Ammon's horn (tissue), 1 donor: ENCODE data around the gene EMILIN1.
A peak's percentile ranks its signal among the peaks of the same experiment; 100 is the strongest.

Experiments used
- DNase-seq: peaks from one replicate; pipeline ENCODE4 v3.0.0-alpha.2; 2016; ENCODE audit warnings: low spot score

Gene EMILIN1

DNA sequence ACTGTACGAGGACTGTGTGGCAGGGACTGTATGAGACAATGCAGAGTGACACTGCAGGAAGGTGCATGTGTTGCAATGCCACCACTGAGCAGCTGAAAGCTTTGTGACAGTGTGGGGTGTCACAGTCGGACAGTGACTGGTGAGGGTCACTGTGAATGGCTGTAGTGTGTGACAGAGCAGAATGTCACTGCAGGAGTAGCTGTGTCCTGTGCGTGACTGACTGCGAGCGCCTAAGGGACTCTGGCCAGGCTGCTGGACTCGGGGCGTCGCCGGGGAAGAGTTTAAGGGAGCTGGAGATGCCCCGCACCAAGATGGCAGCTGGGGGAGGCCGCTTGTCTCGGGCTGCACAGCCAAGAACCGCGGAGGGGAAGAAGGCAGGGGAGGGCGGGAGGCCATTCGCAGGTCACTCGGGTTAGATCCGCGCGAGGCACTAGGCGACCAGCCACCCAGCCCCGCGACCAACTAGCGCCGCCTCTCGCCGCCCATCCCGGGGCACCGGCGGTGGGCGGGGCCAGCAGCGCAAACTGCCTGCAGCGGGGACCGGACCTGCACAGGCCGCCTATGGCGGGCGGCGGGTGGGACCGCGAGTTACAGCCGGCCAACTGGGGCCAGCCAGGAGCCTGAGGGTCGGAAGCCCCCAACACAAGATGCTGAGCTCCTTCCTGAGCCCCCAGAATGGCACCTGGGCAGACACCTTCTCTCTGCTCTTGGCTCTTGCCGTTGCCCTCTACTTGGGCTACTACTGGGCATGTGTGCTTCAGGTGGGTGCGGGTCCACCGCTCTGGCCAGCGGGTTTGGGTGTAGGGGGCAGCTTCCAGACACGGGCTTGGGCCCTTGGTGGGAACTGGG lies 45.1 kb downstream of the EMILIN1 start, which contains the start of gene ABHD1:
Gene ABHD1 (plus strand): TSS at position 514 of the 849 bp plus-strand sequence. CDS start 134 bp downstream, at position 648.
- DNase-seq, result peak; percentile 78

DNA sequence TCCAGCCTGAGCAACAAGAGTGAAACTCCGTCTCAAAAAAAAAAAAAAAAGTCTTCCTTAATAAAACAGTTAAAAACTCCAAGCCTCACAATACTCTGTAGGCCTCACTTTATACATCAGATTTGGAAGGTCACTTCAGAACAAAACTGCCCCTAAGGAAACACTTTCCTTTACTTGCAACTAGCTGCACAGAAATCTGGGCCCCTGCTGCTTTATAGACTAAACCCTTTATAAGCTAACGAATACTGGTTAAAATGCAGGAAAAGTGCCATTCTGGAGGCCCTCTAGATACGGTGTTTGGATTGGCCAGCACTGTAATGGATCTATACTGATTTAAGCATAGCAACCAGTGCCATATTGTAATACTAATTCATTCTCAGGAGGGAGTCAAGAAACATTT lies 46.7 kb downstream of the EMILIN1 start:
- DNase-seq, result no peak

DNA sequence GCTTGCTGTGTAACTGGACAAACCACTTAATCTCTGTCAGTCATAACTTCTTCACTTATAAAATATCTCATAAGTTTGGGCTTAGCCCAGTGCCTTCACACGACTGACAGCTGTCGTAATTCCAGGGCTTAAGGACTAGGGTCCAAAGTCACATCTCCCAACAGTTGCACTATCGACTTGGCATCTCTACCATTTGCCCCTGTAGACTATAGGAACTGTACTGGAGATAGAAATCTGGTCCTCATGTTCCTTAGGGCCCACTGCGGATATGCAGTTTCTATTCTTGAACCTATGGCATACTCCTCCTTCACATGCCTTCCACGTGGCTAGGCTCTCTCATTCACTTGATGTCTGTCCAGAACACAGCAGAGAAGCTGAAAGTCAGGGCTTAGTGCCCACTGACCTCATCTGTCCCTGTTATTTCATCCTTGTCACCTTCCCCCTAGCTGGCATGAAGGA lies 47.9 kb downstream of the EMILIN1 start:
- DNase-seq, result no peak

DNA sequence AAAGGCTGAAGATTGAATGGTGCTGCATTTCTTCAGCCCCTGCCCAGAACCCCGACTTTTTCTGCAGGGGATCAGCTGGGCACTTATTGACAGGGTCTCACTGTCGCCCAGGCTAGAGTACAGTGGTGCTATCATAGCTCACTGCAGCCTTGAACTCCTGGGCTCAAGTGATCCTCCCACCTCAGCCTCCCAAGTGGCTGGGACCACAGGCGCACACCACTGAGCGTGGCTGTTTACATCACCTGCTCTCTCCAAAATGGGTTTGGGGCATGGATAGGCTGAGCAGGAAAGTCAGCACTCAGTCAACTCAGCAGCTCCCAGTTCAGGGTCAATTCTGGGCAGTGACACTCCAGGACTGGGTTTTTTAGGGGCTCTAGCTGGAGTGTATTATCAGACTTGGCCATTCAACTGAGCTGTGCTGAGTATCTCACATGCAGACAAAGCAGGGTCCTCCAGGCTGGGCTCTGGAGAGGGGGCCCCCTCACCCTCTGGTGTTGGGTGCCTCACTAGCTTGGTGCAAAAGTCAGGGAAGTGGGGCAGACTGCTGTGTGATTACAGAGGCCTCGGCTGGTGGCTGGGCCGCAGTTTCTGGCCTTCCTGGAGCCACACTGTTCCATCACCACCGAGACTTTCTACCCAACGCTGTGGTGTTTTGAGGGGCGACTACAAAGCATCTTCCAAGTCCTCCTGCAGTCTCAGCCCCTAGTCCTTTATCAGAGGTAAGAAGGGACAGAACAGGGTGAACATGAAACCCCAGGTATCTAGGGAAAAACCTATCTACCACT lies 49.7 kb downstream of the EMILIN1 start:
- no peak for DNase-seq

DNA sequence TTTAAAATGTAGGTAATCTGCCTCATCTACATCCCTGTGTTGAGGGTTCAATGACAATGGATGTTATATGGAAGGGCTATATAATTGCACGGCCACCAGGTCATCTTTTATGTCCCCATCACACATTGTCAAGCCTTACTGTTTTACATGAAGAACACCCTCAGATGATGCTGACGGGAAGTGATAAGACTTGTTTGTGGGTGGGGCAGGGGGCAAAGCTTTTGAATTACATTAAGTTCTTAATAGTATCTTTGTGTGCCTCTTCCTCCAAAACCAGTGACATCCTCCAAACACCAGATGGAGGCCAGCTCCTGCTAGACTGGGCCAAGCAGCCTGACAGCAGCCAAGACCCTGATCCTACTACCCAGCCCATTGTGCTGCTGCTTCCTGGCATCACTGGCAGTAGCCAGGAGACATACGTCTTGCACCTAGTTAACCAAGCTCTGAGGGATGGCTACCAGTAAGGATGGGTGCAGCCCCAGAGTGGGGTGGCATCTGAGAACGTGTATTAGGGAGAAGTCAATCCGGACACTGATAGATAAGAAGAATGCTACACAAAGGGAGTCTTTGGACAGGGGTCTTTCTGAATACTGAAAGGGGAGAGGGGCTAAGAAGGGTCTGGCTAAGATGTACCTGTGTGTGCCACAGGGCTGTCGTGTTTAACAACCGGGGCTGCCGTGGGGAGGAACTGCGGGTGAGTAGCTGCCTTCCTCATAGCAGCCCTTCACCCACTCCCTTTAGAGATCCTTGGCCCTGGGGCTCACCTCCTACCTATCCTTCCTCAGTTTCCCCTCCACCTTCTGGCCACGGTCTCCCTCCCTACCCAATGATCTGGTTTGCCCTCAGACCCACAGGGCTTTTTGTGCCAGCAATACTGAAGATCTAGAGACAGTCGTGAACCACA lies 50.5 kb downstream of the EMILIN1 start:
- no peak for DNase-seq

DNA sequence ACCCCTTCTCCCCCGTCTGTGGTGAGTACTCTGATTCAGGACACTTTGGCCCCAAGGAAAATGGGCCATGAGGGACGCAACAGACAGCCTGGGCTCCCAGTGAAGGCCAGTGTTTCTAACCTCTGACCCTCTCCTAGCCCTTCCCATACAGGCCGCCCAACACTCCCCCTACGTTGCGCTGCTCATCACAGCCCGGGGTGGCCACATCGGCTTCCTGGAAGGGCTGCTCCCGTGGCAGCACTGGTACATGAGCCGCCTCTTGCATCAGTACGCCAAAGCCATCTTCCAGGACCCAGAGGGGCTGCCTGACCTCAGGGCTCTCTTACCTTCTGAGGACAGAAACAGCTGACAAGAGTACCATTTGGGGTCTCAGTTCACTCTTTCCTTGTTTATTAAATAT lies 52.0 kb downstream of the EMILIN1 start:
- no peak for DNase-seq

DNA sequence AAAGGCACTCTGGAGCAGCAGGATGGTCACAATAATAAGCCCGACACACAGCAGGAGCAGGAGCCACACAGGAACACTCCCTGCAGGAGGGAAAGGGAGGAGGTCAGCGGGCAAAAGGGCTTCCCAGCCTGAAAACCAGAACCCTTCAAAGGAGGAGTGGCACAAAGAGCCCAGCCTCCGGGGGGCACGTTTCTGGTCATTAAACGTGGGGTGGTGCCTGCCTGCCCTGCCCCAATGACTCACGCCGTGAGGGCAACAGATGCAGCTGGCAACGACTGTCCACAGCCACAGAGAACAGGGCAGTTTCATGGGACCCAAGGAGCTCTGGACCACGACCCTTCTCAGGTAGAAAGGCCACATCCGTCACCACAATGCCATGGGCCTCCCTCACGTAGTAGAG lies 53.0 kb downstream of the EMILIN1 start:
- no peak for DNase-seq

DNA sequence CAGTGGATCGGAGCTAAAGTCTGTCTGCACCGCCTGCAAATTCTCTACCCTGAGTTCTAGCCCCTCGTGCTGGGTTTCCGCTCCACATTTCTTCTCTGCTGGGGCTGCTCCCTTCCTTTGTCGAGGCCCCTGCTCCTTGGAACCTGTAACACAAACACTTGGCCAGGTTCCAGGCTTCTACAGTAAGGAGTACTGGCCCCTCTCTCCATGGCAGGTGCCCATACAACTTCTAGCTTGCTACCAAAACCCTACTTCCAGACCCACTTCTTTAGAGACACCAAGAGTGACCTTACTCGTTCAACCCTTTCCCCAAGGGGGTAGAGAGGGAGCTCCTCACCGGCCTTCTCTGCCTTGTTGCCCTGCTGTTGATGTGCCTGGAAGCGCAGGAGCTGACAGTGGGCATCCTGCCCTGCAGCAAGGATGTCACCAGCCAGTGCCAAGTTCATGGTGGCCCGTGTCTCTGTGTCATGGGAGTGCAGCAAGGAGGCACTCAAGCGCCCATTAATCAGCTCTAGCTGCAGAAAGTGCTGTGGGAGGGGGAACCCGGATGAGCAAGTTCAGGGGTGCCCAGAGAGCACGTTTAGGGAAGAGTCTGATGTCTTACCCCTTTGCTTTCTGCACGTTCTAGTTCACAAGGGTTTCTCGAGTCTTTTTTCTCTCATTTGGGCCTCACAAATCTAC lies 54.9 kb downstream of the EMILIN1 start:
- DNase-seq, result no peak

DNA sequence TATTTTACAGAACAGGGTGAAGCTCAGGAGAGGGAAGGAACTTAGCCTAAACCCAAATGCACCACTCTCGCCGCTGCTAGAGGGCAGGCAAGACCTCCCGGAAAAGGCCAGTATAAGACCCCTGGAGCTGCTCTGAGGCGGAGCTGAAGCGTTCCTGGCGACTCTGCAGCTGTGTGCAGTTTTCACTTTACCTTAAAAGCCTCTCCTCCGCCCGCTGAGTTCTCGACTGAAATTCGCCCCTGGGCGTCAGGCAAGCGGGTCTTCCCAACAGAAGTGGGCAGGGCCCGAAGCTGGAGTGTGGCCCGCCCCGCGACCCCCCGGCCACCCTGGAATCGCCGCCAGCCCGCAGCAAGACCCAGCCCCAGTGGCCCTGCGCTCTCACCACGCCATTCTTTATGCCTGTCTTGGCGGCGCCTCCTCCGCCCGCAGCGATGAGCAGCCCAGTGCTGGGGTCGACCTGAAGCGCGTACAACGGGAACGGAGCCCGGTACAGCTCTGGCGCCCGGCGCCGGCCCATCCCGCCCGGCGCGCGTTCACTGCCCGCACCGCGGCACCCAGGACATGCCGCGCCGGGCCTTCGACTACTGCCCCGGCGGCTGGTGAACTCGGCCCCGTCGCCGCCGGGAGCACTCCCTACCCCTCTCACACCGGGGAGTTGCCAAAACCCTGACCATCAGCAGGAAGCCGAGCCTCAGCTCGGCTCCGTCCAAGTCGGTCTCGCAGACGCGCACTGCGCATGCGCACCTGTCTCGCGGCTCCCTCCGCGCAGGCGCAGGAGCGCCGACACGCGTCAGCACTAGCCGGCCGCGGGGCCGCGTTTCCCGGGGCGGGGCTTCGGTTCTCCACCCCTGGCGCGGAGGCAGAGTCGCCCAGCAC lies 55.7 kb downstream of the EMILIN1 start, which contains the start of gene PREB:
Gene PREB (minus strand): TSS at position 732 of the 876 bp plus-strand sequence. CDS start 215 bp downstream, at position 517.
- no peak for DNase-seq

DNA sequence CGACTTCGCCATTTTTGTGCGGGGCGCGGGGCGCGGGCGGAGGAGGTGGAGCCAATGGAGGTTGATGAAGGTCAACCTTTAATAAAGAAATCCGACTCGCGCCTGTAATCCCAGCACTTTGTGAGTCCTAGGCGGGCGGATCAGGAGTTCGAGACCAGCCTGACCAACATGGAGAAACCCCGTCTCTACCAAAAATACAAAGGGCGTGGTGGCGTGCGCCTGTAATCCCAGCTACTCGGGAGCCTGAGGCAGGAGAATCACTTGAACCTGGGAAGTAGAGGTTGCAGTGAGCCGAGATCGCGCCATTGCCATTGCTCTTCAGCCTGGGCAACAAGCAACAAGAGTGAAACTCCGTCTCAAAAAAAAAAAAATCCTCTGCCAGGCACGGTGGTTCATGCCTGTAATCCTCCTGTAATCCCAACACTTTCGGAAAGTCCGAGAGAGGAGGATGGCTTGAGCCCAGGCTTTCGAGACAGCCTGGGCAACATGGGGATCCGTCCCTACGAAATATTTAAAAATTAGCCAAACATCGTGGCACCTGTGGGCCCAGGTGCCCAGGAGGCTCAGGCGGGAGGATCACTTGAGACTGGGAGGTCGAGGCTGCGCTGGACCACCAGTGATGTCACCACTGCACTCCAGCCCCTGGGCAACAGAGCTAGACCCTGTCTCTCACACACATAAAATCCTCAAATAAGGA lies 56.5 kb downstream of the EMILIN1 start:
- peak; percentile 93 for DNase-seq

DNA sequence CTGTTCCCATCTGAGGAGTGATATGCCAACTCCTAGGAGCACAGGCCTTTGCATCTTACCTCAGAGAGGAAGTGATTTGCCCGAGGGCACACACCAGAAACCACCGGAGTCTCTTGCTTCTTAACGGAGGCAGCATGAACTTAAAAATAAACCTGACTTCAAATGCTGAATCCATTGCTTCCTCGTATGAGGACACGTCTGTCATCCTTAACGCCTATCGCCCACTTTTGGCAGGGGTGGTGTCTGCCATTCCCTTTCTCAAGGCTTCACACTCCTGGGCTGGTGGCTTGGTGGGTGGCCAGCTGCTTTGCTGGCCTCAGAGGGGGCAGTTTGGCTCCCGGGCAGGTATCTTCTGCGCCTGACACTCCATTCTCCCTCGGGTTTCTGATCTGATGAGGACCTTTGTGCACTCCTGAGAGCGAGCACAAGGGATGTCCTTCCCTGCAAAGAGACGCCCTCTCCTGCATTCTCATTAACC lies 57.1 kb downstream of the EMILIN1 start:
- DNase-seq, result no peak
